OCI-LY3 (cell line): ENCODE measurements around the gene CAMK1.

Experiments used
- H2AFZ ChIP-seq: fragments of 200-600, 300-600 bp; shearing (Covaris generic); 2 replicates; pipeline ENCODE4 v1.6.0; 2014; ENCODE audit warnings: antibody characterized with exemption, low read depth, low read length
- H3K27ac ChIP-seq: fragments of 200-600, 300-600 bp; sonication (generic); 2 replicates; pipeline ENCODE4 v1.5.1; 2014; ENCODE audit warnings: mild to moderate bottlenecking, low read length, moderate library complexity, mixed read lengths
- H3K27me3 ChIP-seq: fragments of 200-600, 300-600 bp; sonication (generic); 2 replicates; pipeline ENCODE4 v1.6.1; 2014; ENCODE audit warnings: low read depth, low read length, mixed read lengths
- H3K36me3 ChIP-seq: fragments of 200-600, 300-600 bp; sonication (generic); replicated peaks from 2 replicates; pipeline ENCODE3; 2014; ENCODE audit warnings: low read depth, low read length, mixed read lengths
- H3K4me1 ChIP-seq: fragments of 300-600, 200-600 bp; sonication (generic); 2 replicates; pipeline ENCODE4 v1.6.1; 2014; ENCODE audit warnings: low read length, mixed read lengths
- H3K4me2 ChIP-seq: fragments of 200-600, 300-600 bp; sonication (generic); 2 replicates; pipeline ENCODE4 v1.6.1; 2014; ENCODE audit warnings: low read length, mixed read lengths
- H3K4me3 ChIP-seq: fragments of 300-600, 200-600 bp; sonication (generic); 2 replicates; pipeline ENCODE4 v1.5.1; 2014; ENCODE audit warnings: antibody characterized with exemption, mild to moderate bottlenecking, low read length, moderate library complexity
- H3K79me2 ChIP-seq: fragments of 300-600, 200-600 bp; shearing (Covaris generic); 2 replicates; pipeline ENCODE4 v1.6.1; 2014; ENCODE audit warnings: mild to moderate bottlenecking, low read length, mixed read lengths
- H3K9ac ChIP-seq: fragments of 300-600, 200-600 bp; shearing (Covaris generic); 2 replicates; pipeline ENCODE4 v1.6.0; 2014; ENCODE audit warnings: mild to moderate bottlenecking, low read length, moderate library complexity
- H3K9me3 ChIP-seq: fragments of 200-600, 300-600 bp; shearing (Covaris generic); 2 replicates; pipeline ENCODE4 v1.6.1; 2014; ENCODE audit warnings: low read length, mixed read lengths; ENCODE audit not compliant: insufficient read depth
- H4K20me1 ChIP-seq: fragments of 200-600, 300-600 bp; sonication (generic); 2 replicates; pipeline ENCODE4 v1.6.1; 2016; ENCODE audit warnings: low read length, mixed read lengths; ENCODE audit not compliant: insufficient read depth
- EZH2phosphoT487 ChIP-seq: fragments of 200-600 bp; shearing (Covaris generic); IDR thresholded peaks from 2 replicates; pipeline ENCODE4 v1.6.1; 2018; ENCODE audit warnings: antibody characterized with exemption, mixed run types, low read depth
- TF ChIP-seq, protein P1 (sequence below): fragments of 200-600, 300-600 bp; sonication (generic); IDR thresholded peaks from 2 replicates; pipeline ENCODE4 v1.5.1; 2014; ENCODE audit warnings: antibody characterized with exemption, low read length, low read depth

CAMK1 gene

GRCh38 chr3:9780910-9781309 lies 11.2 kb upstream of the CAMK1 start:
- H3K4me2 ChIP-seq, result no peak overlapping the region
- no peak overlapping the region for H3K4me3 ChIP-seq
- H4K20me1 ChIP-seq, result no peaks in the 10 kb centered on the region
- H3K4me1 ChIP-seq, result peaks cover 11% of the 10 kb centered on the region
- no peaks in the 10 kb centered on the region for H3K9me3 ChIP-seq
- no peaks in the 10 kb centered on the region for H3K27me3 ChIP-seq
- H3K36me3 ChIP-seq, result peaks cover 34% of the 10 kb centered on the region
- no peak overlapping the region for H2AFZ ChIP-seq
- H3K9ac ChIP-seq, result no peak overlapping the region
- TF ChIP-seq, protein P1, sequence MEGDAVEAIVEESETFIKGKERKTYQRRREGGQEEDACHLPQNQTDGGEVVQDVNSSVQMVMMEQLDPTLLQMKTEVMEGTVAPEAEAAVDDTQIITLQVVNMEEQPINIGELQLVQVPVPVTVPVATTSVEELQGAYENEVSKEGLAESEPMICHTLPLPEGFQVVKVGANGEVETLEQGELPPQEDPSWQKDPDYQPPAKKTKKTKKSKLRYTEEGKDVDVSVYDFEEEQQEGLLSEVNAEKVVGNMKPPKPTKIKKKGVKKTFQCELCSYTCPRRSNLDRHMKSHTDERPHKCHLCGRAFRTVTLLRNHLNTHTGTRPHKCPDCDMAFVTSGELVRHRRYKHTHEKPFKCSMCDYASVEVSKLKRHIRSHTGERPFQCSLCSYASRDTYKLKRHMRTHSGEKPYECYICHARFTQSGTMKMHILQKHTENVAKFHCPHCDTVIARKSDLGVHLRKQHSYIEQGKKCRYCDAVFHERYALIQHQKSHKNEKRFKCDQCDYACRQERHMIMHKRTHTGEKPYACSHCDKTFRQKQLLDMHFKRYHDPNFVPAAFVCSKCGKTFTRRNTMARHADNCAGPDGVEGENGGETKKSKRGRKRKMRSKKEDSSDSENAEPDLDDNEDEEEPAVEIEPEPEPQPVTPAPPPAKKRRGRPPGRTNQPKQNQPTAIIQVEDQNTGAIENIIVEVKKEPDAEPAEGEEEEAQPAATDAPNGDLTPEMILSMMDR, result no peak
- TF ChIP-seq EZH2phosphoT487, result no peak
- H3K79me2 ChIP-seq, result no peaks in the 10 kb centered on the region
- H3K27ac ChIP-seq, result no peak overlapping the region

- H3K79me2 ChIP-seq, result no peaks in the 10 kb centered on the region
- H3K27ac ChIP-seq, result peak overlapping the region; percentile 48
- H3K4me3 ChIP-seq, result no peak overlapping the region
- H3K36me3 ChIP-seq, result peaks cover 32% of the 10 kb centered on the region
- H4K20me1 ChIP-seq, result no peaks in the 10 kb centered on the region
- peaks cover 11% of the 10 kb centered on the region for H3K4me1 ChIP-seq
- H3K9me3 ChIP-seq, result no peaks in the 10 kb centered on the region
- TF ChIP-seq, protein P1, result no peak
- no peak for TF ChIP-seq EZH2phosphoT487
- H3K27me3 ChIP-seq, result no peaks in the 10 kb centered on the region
- no peak overlapping the region for H3K9ac ChIP-seq
- no peak overlapping the region for H3K4me2 ChIP-seq
- H2AFZ ChIP-seq, result no peak overlapping the region
Measured at GRCh38 chr3:9780458-9780812, 10.7 kb upstream of the CAMK1 start.

GRCh38 chr3:9779721-9780457 lies 10.1 kb upstream of the CAMK1 start:
- Histone ChIP-seq H2AFZ (no peak overlapping the region), H3K9me3 (no peaks in the 10 kb centered on the region), H3K27ac (peak overlapping the region; percentile 48), H3K4me3 (no peak overlapping the region), H3K4me2 (peak overlapping the region; percentile 11; the same call in 1 of the 2 replicates), H3K79me2 (no peaks in the 10 kb centered on the region), H4K20me1 (no peaks in the 10 kb centered on the region), H3K4me1 (peaks cover 11% of the 10 kb centered on the region), H3K9ac (no peak overlapping the region; the same call in 1 of the 2 replicates), H3K36me3 (peaks cover 27% of the 10 kb centered on the region), H3K27me3 (no peaks in the 10 kb centered on the region)
- TF ChIP-seq, protein P1, result no peak
- no peak for TF ChIP-seq EZH2phosphoT487

GRCh38 chr3:9779075-9779593 lies 9.4 kb upstream of the CAMK1 start:
- H3K9me3 ChIP-seq, result no peaks in the 10 kb centered on the region
- no peaks in the 10 kb centered on the region for H3K27me3 ChIP-seq
- H3K79me2 ChIP-seq, result no peaks in the 10 kb centered on the region
- no peaks in the 10 kb centered on the region for H4K20me1 ChIP-seq
- peaks cover 11% of the 10 kb centered on the region for H3K4me1 ChIP-seq
- no peak overlapping the region for H2AFZ ChIP-seq
- H3K27ac ChIP-seq, result no peak overlapping the region
- H3K4me3 ChIP-seq, result no peak overlapping the region
- no peak overlapping the region for H3K4me2 ChIP-seq
- H3K36me3 ChIP-seq, result peaks cover 26% of the 10 kb centered on the region
- H3K9ac ChIP-seq, result no peak overlapping the region
- TF ChIP-seq EZH2phosphoT487, result no peak
- TF ChIP-seq, protein P1, result no peak
